Endothelial cell of umbilical vein (primary cell): Measurements from ENCODE around the gene TMEM174.

ENCODE experiments used
- CTCF ChIP-seq, 2 donors: IDR thresholded peaks; 1 replicate in 1 of 2; 2 replicates in 1 of 2; pipeline ENCODE4 v1.5.1; 2011; ENCODE audit warnings: low read length in 2 of 2, mild to moderate bottlenecking in 2 of 2, moderate library complexity in 2 of 2, control low read depth in 1 of 2, inconsistent platforms in 1 of 2, low read depth in 1 of 2; ENCODE audit not compliant: insufficient read depth in 1 of 2; ENCODE audit errors: extremely low read depth in 1 of 2
- EZH2 ChIP-seq: IDR thresholded peaks from 2 replicates; pipeline ENCODE4 v1.6.1; 2012; ENCODE audit warnings: borderline replicate concordance, low read depth, mild to moderate bottlenecking, moderate library complexity, low read length, inconsistent platforms; ENCODE audit not compliant: severe bottlenecking
- JUN ChIP-seq: IDR thresholded peaks from 2 replicates; pipeline ENCODE4 v1.6.1; 2011; ENCODE audit warnings: borderline replicate concordance, low read depth; ENCODE audit not compliant: insufficient read length, insufficient read depth
- POLR2A ChIP-seq: IDR thresholded peaks from 2 replicates; pipeline ENCODE4 v1.6.1; 2012; ENCODE audit warnings: low read depth, mild to moderate bottlenecking, control low read depth, low read length
- POLR2AphosphoS5 ChIP-seq: IDR thresholded peaks from 2 replicates; pipeline ENCODE4 v1.6.1; 2012; ENCODE audit warnings: low read depth, mild to moderate bottlenecking, control low read depth, low read length, moderate library complexity; ENCODE audit not compliant: insufficient read depth

- TF ChIP-seq CTCF (IDR thresholded peaks at IDR 0.05; ENCODE audit: extremely low read depth in 1 of 2, insufficient read depth in 1 of 2, low read depth in 1 of 2, low read length in 2 of 2) (no peak), JUN (no peak), EZH2 (no peak), POLR2AphosphoS5 (no peak), POLR2A (no peak)
Measured at GRCh38 chr5:73178265-73178664, 5.3 kb downstream of the TMEM174 start.
